Amygdala (tissue), 56 donors: ENCODE results near the gene S100G.
A peak's percentile ranks its signal among the peaks of the same experiment; 100 is the strongest.

ENCODE experiments used
- DNase-seq, 56 donors: peaks; one replicate each; lab custom pipeline; 2025; lab: John Stamatoyannopoulos, UW

The S100G gene

DNA sequence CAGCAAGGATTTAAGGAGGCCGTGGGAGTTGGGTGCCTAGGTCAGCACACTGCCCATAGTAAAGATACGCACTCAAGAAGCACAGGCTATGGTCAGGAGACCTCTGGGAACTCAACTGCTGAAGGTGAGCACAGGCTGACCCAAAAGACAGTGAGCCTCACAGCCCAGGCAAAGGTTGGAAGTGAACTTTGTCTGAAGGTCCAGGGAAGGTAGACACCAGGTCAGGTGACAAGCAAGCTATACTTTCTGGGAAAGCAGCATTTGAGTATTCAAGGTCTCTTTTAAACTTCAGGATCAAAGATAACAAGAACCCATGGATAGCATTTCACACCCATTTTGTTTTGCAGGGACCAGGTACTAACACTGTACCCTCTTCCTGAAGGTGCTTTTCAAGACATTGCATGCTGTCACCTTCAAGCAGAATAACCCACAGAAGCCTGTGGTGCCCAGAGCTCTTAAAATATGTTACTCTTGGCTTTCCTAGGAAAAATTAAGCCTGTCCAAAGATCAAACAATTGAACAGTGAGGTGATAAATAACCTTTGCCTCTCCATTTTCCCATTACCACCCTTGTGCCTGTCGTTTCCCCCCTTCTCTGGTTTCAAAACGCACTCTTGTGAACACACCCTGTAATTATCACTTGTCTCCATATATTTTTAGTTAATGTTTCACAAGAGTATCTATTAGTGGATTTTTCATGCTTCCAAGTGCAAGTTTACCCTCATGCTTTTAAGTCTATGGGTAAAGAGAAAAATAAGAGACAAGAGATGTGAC, 3.4 kb upstream of the S100G start:
- DNase-seq = no peak

DNA sequence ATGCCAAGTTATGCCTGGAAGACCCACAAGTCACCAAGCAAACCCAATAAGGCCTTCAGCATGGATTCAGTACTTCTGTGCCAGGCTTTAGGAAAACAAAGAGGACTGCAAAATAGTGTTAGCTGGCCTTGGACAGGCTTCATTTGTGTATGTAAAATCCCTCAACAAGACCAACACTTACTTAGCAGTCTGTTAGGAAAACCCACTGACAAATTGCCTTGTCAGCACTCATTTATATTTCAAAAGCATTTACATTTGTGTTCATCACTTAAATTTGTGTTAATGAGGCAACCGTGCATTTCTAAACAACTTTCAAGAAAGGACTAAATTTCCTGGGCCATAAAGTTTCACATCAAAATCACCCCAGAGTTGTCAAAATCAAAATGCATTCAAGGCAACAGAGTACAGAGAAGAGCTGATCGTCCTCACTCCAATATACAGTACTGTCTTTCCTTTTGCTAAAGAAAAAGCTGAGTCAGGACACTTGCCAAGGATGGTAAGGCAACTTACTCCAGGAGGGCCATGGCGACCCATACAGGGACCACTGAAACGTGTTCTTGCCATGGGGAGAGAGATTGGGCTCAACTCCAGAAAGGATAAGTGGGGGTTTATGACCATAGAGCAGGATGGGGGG, 1.6 kb downstream of the S100G start:
- no peak for DNase-seq

DNA sequence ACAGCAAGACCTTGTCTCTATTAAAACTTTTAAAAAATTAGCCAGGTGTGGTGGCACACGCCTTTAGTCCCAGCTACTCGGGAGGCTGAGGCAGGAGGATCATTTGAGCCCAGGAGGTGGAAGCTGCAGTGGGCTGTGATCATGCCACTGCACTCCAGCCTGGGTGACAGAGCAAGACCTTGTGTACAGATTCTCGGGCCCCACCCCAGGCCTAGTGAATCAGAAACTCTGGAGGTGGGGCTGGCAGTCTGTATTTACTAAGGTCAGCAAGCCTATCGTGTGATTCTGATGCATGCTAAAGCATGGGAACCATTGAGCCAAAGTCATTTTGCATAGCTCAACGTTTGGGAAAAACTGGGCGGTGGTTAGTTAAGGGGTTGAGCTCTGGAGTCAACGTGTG, 3.5 kb downstream of the S100G start:
- no peak for DNase-seq

DNA sequence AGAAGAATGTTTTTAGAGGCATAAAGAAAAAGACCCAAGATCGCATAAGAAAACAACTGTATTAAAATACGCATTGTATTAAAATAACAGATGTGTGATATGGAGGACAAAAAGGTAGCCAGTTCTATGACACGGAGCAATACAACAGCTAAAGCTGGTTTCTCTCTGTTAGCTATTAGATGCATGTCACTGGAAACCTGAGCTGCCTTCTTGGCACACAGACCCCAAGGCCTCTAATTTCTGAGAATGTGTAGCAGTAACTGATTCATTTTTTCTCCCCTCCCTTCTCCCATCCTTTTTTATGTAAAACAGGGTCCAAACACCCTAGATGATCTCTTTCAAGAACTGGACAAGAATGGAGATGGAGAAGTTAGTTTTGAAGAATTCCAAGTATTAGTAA, 4.1 kb downstream of the S100G start:
- no peak for DNase-seq

DNA sequence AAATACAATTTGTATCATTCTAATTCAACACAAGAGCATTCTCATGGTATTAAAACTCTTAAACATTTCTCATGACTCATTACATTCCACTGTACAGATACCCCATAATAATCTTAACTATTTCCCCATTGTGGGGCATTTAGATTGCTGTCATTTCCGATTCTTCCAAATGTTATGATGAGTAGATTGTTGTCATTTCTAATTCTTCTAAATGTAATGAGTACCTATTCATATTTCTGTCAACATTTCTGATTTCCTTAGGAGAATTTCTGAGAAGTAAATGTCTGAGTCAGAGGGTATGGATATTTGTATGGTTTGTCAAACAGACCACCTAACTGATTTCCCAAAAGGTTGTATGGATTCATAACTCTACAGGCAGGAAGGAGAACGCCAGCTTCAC, 8.3 kb downstream of the S100G start:
- DNase-seq = no peak

DNA sequence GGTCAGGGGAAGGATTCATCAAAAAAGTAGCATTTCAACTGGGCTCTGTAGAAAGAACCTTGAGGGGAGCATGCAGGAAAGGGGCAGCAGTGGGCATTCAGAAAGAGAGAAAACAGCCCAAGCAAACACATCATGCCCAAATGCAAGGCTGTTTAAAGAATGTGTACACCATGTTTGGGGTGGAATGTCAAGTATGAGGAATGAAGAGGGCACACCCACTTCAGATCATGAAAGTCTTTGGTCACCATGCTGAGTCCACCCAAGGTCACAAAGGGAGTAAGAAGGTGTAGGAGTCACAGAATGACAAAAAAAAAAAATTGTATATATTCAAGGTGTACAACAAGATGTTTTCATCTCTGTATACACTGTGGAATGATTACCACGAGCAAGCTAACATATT, 9.4 kb downstream of the S100G start:
- no peak for DNase-seq

DNA sequence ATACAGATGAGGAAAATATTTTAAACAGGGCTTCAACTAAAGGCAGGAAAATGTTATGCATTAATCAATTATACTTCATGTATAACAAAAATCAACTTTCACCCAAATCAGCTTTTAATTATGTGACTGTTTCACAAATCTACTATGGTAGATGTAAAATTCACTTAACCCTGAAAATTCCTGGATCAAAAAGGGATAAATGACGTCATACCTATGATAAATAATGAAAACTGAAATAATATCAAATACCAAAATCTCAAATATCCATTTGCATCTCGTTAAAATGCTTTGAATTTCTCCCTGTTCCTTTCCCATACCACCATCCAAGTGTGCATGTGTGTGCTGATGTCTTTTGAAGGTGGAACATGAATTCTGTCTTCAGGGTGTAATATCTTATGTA, 11.5 kb downstream of the S100G start:
- no peak for DNase-seq

DNA sequence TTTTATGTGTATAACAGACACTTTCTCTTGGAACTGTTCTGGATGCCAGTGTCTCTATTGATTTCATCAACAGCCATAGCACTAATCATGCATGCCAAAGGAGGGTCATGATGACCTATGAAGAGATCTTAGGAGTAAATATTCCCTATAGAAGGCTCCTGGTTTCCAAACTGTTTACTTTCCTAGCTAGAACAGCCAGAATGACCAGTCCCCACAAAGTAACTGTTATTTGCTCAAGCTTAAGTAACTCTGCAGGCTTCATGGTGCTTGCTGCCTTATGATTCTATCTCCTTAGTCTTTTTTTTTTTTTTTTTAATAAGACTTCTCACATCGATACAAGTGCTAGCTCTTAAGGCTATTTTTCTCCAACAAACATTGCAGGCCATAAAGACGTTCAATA, 12.4 kb downstream of the S100G start:
- DNase-seq = no peak

DNA sequence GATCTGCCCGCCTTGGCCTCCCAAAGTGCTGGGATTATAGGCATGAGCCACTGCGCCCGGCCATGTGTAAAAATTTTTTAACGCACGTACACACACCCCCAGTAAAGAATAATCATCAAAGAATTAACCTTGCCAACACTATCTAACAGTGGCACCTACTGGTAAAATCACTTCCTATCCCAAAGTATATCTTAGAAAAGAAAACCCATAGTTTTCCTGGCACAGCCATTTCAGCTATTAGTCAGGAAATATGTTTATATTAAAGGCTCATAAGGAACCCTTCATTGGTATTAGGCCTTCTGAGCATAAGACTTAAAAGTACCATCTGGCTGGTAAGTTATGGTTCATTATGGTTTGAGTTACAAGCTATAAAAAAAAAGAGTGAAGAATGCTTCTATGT, 14.1 kb downstream of the S100G start:
- DNase-seq = no peak

DNA sequence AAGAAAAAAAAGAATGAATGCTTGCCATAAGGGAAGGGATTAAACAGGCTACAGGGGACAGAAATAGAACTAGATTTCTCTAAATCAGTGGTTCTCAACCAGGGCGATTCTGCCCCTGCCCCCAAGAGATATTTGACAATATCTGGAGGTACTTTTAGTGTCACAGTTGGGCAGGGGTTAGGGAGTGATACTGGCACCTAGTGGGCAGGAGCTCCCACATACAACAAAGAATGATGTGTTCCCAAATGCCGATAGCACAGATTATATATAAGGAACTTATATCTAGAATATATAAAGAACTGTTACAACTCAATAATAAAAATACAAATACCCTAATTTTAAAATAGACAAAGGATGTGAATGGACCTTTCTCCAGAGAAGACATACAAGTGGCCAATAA, 14.7 kb downstream of the S100G start:
- DNase-seq = peak in 1 of 56 donors; percentile 0

DNA sequence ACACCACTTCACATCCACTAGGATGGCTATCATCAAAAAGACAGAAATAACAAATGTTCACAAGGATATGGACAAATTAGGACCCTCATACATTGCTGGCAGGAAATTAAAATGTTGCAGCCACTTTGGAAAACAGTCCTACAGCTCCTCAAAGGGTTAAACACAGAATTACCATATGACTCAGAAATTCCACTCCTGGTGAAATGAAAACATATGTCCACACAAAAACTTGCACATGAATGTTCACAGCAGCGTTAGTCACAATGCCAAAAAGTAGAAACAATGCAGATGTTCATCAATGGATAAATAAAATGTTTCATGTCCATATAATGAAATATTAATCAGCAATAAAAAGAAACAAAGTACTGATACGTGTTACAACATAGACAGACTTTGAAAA, 15.1 kb downstream of the S100G start:
- DNase-seq = no peak

DNA sequence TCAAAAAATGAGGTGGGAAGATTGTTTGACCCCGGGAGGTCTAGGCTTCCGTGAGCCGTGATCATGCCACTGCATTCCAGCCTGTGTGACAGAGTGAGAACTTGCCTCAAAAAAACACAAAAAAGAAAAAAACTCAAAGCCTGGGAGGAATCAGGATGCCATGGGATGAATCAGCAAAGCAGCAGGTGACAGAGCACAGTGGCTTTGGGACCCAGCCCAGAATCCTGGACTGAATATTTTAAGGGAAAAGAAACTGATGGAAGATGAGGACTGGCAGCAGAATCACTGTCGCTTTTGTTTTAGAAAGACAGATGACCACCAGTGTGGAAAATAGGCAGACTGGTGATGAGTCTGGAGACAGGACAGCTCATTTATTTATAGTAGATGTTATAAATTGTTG, 16.6 kb downstream of the S100G start:
- peak in 22 of 56 donors; percentile 0 to 56 (median 4) for DNase-seq

DNA sequence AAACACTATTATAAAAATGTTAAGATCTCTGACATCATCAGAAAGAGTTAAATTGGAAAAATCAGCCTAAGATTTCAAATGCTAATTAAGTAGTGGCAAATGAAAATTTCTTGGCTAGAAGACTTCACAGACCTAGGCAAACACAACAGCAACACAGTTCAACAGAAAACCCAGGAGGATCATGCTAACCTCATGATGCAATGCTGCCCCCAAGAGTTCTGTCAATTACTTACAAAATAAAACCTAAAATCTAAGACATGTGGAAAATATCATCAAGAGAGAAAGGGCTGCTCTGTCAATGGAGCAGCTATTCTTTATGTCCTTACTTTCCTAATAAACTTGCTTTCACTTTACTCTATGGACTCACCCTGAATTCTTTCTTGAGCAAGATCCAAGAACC, 21.0 kb downstream of the S100G start:
- DNase-seq = peak in 13 of 56 donors; percentile 0 to 30 (median 1)

DNA sequence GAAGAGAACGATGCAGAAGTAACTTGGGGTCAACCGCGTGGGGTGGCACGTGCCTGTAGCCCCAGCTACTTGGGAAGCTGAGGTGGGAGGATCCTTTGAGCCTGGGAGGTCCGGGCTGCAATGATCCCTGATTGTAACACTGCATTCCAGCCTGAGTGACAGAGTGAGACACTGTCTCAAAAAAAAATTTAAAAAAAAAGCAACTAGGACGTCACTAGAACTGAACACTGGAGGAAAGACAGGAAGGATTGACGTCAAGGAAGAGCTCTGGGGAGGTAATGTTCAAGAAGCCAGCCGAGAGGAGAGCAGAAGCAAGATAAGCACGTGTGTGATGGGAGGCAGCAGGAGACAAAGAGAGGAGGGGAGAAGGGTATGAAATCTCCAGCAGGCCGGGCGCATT, 28.7 kb downstream of the S100G start:
- DNase-seq = no peak

DNA sequence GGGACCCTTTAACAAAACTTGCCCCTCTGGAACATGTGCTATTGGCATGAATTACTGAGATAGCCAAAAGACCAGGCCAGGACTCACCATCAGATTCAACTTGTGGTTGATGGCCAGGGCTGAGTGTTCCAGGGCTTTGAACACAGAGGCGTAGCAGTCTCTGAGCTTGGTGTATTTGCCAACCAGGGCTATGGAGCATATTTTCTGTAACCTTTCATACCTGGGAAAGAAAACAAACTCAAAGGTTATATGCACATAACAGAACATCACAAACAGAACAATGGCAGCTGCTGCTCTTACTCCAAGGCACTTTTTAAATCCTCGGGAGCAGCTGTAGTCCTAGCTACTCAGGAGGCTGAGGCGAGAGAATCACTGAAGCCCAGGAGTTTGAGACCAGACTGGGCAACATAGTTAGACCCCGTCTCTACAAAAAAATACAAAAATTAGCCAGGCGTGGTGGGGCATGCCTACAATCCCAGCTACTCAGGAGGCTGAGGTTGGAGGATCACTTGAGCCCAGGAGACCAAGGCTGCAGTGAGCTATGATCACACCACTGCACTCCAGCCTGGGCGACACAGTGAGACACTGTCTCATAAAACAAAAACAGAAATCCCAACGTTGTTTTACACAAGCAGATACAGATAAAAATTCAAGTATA, 33.2 kb downstream of the S100G start:
- DNase-seq = no peak

DNA sequence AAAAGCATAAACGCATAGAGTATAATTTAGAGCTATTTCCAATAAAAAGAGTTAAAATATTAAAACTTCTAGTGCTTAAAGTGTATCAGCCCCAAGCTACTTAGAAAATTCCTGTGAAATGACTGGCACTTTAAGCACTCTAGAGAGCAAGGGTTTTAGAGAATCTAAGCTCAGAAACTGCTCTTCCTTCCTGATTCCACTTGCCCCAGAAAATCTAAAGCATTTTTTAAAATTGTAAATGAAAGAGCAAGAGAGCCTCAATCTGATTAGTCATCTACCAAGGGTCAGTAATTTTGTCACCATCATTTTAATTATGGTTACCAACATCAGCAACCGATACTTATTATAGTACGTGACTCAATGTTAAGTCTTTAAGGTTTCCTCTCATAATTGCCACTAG, 37.6 kb downstream of the S100G start:
- DNase-seq = no peak

DNA sequence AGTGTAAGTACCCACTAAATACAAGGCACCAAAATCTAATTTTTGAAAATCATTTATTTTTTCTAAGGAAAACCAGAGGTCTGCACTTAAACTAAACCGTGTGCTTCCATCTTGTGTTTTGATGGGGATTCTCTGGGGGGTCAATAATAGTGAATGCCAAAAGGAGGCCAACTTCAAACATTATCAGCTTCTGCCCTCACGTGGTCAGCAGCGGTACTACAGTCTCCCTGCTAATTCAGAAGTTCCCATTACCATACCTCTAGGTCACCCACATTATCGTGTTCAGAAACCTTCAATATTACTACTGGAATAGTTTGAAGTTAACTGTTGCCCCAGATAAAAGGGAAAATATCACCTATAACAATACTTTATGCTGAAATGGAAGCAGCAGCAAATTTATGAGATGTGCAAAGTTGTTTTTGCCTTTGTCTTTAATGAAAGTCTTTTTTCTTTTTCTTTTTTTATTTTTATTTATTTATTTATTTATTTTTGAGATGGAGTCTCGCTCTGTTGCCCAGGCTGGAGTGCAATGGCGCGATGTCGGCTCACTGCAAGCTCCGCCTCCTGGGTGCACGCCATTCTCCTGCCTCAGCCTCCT, 45.2 kb downstream of the S100G start:
- DNase-seq = peak in 38 of 56 donors; percentile 0 to 72 (median 4)

DNA sequence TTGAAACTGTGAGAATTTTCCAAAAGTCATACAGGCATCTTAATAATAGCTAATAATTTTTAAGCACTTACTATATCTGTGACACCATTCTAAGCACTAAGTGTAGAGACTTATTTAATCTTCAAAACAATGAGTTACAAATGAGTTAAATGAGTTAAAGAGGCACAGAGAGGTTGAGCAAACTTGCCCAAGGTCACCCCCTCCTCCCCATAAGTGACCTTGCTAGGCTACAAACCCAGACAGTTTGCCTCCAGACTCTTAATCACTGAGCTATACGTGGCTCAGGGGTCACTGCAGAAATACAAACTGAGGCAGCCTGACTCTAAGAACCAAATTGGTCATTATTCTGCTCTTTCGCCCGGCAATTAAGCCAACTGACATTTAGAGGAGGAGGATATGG, 47.0 kb downstream of the S100G start:
- no peak for DNase-seq

DNA sequence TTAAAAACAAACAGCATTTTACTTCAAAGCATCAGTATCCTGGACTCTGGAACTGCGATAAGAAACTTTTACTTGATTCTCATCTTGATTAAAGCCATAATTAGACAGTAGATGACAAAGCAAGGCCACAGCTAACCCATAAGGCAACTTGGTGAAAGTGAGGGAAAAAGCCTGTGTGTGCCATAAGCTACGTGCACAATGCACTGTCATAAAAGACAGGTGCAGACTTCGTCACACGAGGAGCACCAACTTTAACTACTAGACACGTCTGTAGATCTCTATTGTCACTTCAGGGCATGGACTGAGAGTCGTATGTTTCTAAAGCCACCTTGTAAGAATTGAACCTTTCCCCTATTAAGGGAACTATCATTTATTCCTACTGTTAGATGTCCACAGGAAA, 49.4 kb downstream of the S100G start:
- DNase-seq = no peak

DNA sequence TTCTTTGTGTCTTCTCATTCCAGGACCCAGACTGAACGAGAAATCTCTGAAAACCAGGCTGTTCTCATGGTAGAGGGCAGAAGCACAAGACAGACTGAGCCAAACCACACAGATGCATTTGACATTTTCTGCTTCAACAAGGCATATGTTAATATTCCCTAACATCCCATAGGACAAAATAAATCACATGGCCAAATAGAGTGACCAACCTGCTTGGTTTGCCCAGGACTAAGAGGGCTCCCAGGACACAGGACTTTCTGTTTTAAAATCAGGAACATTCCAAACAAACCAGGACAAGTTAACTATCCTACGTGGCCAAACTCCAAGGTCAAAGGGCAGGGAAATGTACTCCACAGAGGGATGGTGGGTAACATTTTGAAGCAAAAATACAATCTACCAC, 50.8 kb downstream of the S100G start:
- no peak for DNase-seq
